ENCODE data around the gene TADA1.

TADA1 gene

GRCh38 chr1:166875734-166876539 lies at the start of gene TADA1:
Gene TADA1, minus strand, starts transcription at chr1:166876264. Its CDS starts 31 bp downstream, at chr1:166876233.
- H3K4me3 ChIP-seq (ENCODE audit: low read depth, low read length): peak within 1 kb of the TSS; percentile 81

GRCh38 chr1:166924823-166925541 lies 48.9 kb upstream of the TADA1 start:
- H3K4me3 ChIP-seq (ENCODE audit: low read depth, low read length): no peak overlapping the region

GRCh38 chr1:166920561-166921475 lies 44.8 kb upstream of the TADA1 start:
- peak overlapping the region; percentile 27 for H3K4me3 ChIP-seq (ENCODE audit: low read depth, low read length)

- no peak overlapping the region for H3K4me3 ChIP-seq (ENCODE audit: low read depth, low read length)
These were observed 42.9 kb upstream of the TADA1 start for GRCh38 chr1:166918956-166919316.

GRCh38 chr1:166918088-166918955 lies 42.3 kb upstream of the TADA1 start:
- H3K4me3 ChIP-seq (ENCODE audit: low read depth, low read length): no peak overlapping the region

GRCh38 chr1:166915941-166916340 lies 39.9 kb upstream of the TADA1 start:
- H3K4me3 ChIP-seq (ENCODE audit: low read depth, low read length): no peak overlapping the region

GRCh38 chr1:166915042-166915441 lies 39.0 kb upstream of the TADA1 start:
- no peak overlapping the region for H3K4me3 ChIP-seq (ENCODE audit: low read depth, low read length)

GRCh38 chr1:166914111-166914510 lies 38.0 kb upstream of the TADA1 start:
- no peak overlapping the region for H3K4me3 ChIP-seq (ENCODE audit: low read depth, low read length)

- H3K4me3 ChIP-seq (ENCODE audit: low read depth, low read length): no peak overlapping the region
These were observed 35.6 kb upstream of the TADA1 start for GRCh38 chr1:166911624-166912023.

- H3K4me3 ChIP-seq (ENCODE audit: low read depth, low read length): no peak overlapping the region
These were observed 34.4 kb upstream of the TADA1 start for GRCh38 chr1:166910396-166910994.

- no peak overlapping the region for H3K4me3 ChIP-seq (ENCODE audit: low read depth, low read length)
These were observed 32.9 kb upstream of the TADA1 start for GRCh38 chr1:166908942-166909341.

GRCh38 chr1:166907763-166908162 lies 31.7 kb upstream of the TADA1 start:
- H3K4me3 ChIP-seq (ENCODE audit: low read depth, low read length): no peak overlapping the region

GRCh38 chr1:166907051-166907450 lies 31.0 kb upstream of the TADA1 start:
- no peak overlapping the region for H3K4me3 ChIP-seq (ENCODE audit: low read depth, low read length)

GRCh38 chr1:166906647-166907046 lies 30.6 kb upstream of the TADA1 start:
- H3K4me3 ChIP-seq (ENCODE audit: low read depth, low read length): no peak overlapping the region

GRCh38 chr1:166905900-166906299 lies 29.8 kb upstream of the TADA1 start:
- no peak overlapping the region for H3K4me3 ChIP-seq (ENCODE audit: low read depth, low read length)

GRCh38 chr1:166905136-166905535 lies 29.1 kb upstream of the TADA1 start:
- H3K4me3 ChIP-seq (ENCODE audit: low read depth, low read length): no peak overlapping the region

GRCh38 chr1:166903232-166903631 lies 27.2 kb upstream of the TADA1 start:
- H3K4me3 ChIP-seq (ENCODE audit: low read depth, low read length): no peak overlapping the region

- no peak overlapping the region for H3K4me3 ChIP-seq (ENCODE audit: low read depth, low read length)
These were observed 26.2 kb upstream of the TADA1 start for GRCh38 chr1:166902279-166902678.

- H3K4me3 ChIP-seq (ENCODE audit: low read depth, low read length): no peak overlapping the region
These were observed 24.9 kb upstream of the TADA1 start for GRCh38 chr1:166900987-166901386.

- no peak overlapping the region for H3K4me3 ChIP-seq (ENCODE audit: low read depth, low read length)
These were observed 23.7 kb upstream of the TADA1 start for GRCh38 chr1:166899769-166900168.
